ENCODE data around the gene LIMS1.

Gene LIMS1

DNA sequence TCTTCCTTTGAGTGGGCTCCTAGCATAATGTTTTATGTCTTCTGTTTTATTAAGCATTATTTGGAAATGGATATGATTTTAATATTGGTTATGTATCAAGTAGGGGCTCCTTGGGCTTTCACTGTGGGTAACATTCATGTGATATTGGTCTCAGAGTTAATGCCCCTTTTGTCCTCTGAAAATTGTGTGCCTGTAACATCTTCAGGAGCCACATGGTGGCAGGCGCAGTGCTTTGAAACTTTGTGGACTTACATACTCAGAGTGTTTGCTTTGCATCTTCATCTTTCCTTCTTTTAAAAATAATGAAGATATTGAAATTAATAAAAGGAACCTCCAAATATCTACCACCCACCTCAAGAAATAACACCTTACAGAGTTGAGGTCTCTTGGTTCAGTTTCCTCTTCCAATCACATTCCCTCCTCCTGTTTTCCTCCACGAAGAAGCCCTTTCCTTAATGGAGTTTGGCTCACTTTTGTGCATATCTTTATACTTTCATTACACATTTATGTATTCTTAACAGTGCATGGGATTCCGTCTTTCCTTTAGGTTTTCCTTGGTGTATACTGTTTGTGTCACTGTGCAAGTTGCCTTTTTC, 73.5 kb downstream of the LIMS1 start:
- Mint-ChIP-seq H3K9me3 (peaks cover 8% of the 10 kb centered on the region), H3K4me1 (peaks cover 46% of the 10 kb centered on the region), H3K27ac (no peak overlapping the region), H3K36me3 (ENCODE audit: low read depth) (peaks cover 7% of the 10 kb centered on the region), H3K27me3 (ENCODE audit: low read depth, poor library complexity) (peaks cover 3% of the 10 kb centered on the region), H3K4me3 (no peak overlapping the region)
- TF ChIP-seq, protein P1, sequence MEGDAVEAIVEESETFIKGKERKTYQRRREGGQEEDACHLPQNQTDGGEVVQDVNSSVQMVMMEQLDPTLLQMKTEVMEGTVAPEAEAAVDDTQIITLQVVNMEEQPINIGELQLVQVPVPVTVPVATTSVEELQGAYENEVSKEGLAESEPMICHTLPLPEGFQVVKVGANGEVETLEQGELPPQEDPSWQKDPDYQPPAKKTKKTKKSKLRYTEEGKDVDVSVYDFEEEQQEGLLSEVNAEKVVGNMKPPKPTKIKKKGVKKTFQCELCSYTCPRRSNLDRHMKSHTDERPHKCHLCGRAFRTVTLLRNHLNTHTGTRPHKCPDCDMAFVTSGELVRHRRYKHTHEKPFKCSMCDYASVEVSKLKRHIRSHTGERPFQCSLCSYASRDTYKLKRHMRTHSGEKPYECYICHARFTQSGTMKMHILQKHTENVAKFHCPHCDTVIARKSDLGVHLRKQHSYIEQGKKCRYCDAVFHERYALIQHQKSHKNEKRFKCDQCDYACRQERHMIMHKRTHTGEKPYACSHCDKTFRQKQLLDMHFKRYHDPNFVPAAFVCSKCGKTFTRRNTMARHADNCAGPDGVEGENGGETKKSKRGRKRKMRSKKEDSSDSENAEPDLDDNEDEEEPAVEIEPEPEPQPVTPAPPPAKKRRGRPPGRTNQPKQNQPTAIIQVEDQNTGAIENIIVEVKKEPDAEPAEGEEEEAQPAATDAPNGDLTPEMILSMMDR (IDR thresholded peaks at IDR 0.05) = peak; percentile 55
- DNase-seq = peak; percentile 25

DNA sequence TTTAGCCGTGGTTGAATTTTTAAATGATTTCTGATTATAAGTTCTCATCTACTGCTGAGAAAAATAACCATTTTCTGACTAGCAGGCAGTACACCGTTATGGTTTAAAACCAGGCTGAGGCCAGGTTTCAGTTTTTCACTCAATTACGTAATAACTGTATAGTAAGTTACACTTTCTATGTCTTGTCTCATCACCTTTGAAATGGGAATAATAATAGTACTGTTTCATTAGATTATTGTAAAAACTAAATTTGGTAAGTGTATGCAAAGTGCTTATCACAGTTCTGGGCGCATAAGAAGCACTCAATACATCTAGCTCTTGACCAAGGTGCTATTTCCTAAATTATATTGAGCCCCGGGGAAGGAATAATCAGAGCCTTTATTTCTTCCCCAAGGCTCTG, 76.8 kb downstream of the LIMS1 start:
- TF ChIP-seq, protein P1 (IDR thresholded peaks at IDR 0.05) = no peak
- no peak overlapping the region for H3K4me3 Mint-ChIP-seq
- no peak overlapping the region for H3K27ac Mint-ChIP-seq
- peaks cover 3% of the 10 kb centered on the region for H3K27me3 Mint-ChIP-seq (ENCODE audit: low read depth, poor library complexity)
- H3K36me3 Mint-ChIP-seq (ENCODE audit: low read depth) = no peaks in the 10 kb centered on the region
- peaks cover 63% of the 10 kb centered on the region for H3K4me1 Mint-ChIP-seq
- no peaks in the 10 kb centered on the region for H3K9me3 Mint-ChIP-seq
- no peak for DNase-seq

DNA sequence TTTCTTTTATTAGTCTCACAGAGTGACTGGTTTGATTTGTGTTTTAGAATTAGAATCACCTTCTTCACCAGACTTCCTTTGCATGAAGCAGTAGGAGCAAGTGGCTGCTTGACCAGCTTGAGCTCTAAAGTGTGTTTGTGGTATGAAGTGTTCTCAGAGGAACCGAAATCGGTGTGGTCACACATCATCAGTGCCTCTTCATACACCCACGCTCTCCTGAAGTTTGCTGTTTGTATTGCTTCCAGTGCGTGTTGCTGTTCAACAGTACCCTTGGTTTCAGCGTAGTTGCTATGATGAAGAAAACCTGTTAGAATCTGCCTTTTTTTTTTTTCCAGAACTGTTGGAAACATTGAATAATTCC, 77.9 kb downstream of the LIMS1 start:
- H3K9me3 Mint-ChIP-seq = no peaks in the 10 kb centered on the region
- peaks cover 3% of the 10 kb centered on the region for H3K27me3 Mint-ChIP-seq (ENCODE audit: low read depth, poor library complexity)
- H3K27ac Mint-ChIP-seq = peak overlapping the region; percentile 28
- DNase-seq = no peak
- H3K4me1 Mint-ChIP-seq = peaks cover 65% of the 10 kb centered on the region
- TF ChIP-seq, protein P1 (IDR thresholded peaks at IDR 0.05) = no peak
- no peaks in the 10 kb centered on the region for H3K36me3 Mint-ChIP-seq (ENCODE audit: low read depth)
- H3K4me3 Mint-ChIP-seq = no peak overlapping the region

DNA sequence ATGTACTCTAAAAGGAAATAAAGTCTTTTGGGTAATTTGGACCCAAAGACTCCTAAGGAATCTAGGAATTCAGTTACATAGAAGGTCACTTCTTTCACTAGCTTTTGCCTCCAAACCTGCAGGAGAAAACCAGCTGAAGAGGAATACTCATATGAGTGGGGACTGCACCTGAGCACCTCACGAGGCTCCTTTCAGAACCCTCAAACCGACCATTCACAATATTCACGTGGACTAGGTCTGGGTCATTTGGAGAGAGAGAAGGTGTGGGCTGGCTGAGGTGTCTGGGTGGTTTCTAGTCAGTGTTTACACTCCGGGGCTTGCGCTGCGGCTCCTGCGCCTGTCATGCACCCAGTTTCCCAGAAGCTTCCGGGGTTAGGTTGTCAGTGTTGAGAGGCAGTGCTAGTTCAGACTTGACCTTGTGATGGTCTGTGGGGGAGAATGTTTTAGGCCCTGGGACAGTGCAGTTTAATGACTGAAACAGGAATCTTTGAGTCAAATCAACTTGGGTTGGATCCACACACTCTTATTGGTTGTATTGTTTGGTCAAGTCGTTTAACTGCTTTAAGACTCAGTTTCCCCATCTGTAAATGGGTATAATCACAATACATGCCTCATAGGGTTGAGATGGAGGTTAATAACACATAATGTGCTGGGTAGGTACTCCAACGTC, 78.4 kb downstream of the LIMS1 start:
- H3K27ac Mint-ChIP-seq = peak overlapping the region; percentile 28
- H3K36me3 Mint-ChIP-seq (ENCODE audit: low read depth) = no peaks in the 10 kb centered on the region
- H3K9me3 Mint-ChIP-seq = no peaks in the 10 kb centered on the region
- DNase-seq = no peak
- TF ChIP-seq, protein P1 (IDR thresholded peaks at IDR 0.05) = no peak
- peaks cover 70% of the 10 kb centered on the region for H3K4me1 Mint-ChIP-seq
- H3K27me3 Mint-ChIP-seq (ENCODE audit: low read depth, poor library complexity) = peaks cover 3% of the 10 kb centered on the region
- no peak overlapping the region for H3K4me3 Mint-ChIP-seq

DNA sequence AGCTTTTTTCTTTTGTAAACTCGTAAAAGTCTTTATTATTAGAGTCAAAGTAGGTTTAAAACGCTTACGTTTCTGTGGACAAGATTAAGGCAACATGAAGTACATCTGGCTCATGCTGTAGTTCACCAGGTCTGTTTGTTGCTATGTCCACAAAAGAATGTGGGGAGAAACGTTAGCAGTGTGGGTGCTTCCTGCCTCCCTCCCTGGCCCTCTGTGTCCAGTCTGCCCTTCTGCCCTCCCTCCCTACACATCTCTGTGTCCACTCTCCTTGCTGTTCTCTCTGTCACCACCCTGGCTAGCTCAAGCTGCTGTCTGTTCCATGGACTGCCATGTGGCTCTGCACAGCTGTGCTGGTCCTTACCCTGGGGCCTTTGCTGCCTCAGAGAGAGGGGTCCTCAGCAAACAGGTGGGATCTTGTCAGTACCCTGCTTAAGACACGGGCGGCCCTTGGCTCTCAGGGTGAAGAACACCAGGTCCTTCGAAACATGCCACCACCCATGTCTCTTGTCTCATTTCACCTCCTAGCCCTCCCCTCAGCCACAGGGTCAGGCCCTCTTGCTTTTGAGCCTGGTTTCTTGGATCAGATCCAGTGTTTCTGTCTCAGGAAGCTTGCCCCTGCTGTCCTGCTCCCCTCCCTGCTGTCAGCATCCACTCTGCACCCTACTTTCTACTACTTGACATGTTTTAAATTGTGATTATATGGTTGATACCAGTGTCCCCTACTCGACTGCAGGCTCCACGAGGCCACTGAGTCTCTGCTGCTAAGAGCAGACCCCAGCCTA, 79.2 kb downstream of the LIMS1 start:
- Mint-ChIP-seq H3K4me3 (peak overlapping the region; percentile 37), H3K36me3 (ENCODE audit: low read depth) (no peaks in the 10 kb centered on the region), H3K9me3 (no peaks in the 10 kb centered on the region), H3K4me1 (peaks cover 78% of the 10 kb centered on the region), H3K27me3 (ENCODE audit: low read depth, poor library complexity) (peaks cover 3% of the 10 kb centered on the region), H3K27ac (peak overlapping the region; percentile 95)
- DNase-seq = no peak
- TF ChIP-seq, protein P1 (IDR thresholded peaks at IDR 0.05) = no peak

Data from nephron progenitor cell (in vitro differentiated cells).